ENCODE data around the gene P2RX4.

GRCh38 chr12:121240484-121241101, 30.7 kb downstream of the P2RX4 start:
- TF ChIP-seq POLR2A (IDR thresholded peaks at IDR 0.05; ENCODE audit: low read depth, low read length) (no peak), POLR2AphosphoS5 (IDR thresholded peaks at IDR 0.05; ENCODE audit: low read depth, low read length) (no peak), TAF1 (IDR thresholded peaks at IDR 0.05; ENCODE audit: borderline replicate concordance, low read depth, low read length) (no peak)
